ENCODE data around the gene ONECUT1. TPM values are rescaled to one million over a fixed set of nuclear protein-coding genes. Genes with fewer than 3 reads are reported as not detected.
A peak's percentile ranks its signal among the peaks of the same experiment; 100 is the strongest.

ONECUT1 gene
- total RNA-seq, 1 donor from 2014 or later = 0.32 TPM

DNA sequence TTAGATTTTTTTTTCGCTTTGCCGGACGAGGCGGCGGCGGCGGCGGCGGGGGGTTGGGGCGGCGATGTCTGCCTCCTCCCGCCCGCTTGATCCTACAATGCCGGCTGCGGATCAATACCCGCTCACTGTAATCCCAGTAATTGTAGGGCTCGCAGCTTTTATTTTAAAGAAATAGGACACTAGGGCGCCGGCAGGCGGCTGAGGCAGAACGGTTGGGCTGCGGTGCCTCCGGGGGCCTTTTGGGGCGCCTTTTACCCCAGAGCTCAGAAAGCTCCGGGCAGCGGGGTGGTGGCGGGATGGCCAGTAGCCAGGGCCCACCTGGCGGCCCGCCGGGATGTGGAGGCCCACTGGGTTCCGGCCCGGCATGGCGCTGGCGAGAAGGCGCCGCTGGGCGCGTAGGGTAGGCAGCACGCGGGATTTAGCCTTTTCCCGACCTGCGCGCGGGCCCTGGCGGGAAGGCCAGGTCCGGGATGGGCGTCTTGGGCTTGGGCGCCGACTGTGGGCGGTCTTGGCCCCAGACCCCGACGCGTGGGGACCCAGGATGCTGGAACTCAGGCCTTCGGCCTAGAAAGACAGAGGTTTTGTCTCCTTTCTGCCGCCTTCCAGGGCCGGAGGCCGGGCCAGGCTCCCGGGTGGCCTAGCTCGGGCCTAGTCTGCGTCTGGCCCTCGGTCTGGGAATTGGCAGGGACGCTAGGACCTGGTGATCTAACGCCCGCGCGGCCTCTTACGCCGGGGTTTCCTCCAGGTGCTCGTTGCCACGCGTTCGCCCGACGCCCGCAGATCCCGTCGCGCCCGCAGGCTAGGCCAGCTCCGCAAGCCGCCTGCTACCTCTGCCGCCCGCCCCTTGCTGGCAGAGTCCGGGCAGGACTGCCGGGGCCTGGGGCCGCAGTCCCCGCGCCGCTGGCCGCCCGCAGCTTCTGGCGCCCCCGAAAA is 15.5 kb upstream of the ONECUT1 start:
- Histone ChIP-seq H3K4me3 (ENCODE audit: insufficient read depth, low read depth, low read length) (no peak overlapping the region), H3K9me3 (ENCODE audit: insufficient read depth, low read depth, low read length) (peaks cover 3% of the 10 kb centered on the region), H2AFZ (ENCODE audit: low read depth, low read length) (peak overlapping the region; percentile 34), H3K36me3 (ENCODE audit: insufficient read depth, low read length) (no peaks in the 10 kb centered on the region), H3K79me2 (ENCODE audit: insufficient read depth, low read length) (no peaks in the 10 kb centered on the region), H3K27me3 (ENCODE audit: insufficient read depth, low read length) (peaks cover 76% of the 10 kb centered on the region), H3K4me1 (ENCODE audit: insufficient read depth, low read length) (no peaks in the 10 kb centered on the region), H4K20me1 (ENCODE audit: insufficient read depth, low read length) (no peaks in the 10 kb centered on the region), H3K9ac (ENCODE audit: low read length) (no peak overlapping the region), H3K27ac (ENCODE audit: low read depth, low read length) (no peak overlapping the region), H3K4me2 (ENCODE audit: low read length) (peak overlapping the region; percentile 22)
- H3K27me3 Mint-ChIP-seq (ENCODE audit: low read depth, unreplicated experiment) = peaks cover 55% of the 10 kb centered on the region
- H3K27ac Mint-ChIP-seq (ENCODE audit: unreplicated experiment) = no peak overlapping the region
- H3K36me3 Mint-ChIP-seq (ENCODE audit: low read depth, unreplicated experiment) = no peaks in the 10 kb centered on the region
- no peak for FAIRE-seq
- peaks cover 2% of the 10 kb centered on the region for H3K9me3 Mint-ChIP-seq (ENCODE audit: unreplicated experiment)
- no peak for DNase-seq (ENCODE audit: low read depth)
- peaks cover 14% of the 10 kb centered on the region for H3K4me1 Mint-ChIP-seq (ENCODE audit: low read depth, unreplicated experiment)
- H3K4me3 Mint-ChIP-seq (ENCODE audit: unreplicated experiment) = no peak overlapping the region
- TF ChIP-seq EZH2 (IDR thresholded peaks at IDR 0.05; ENCODE audit: insufficient read depth, low read length) = peak; percentile 97
- TF ChIP-seq, protein P1, sequence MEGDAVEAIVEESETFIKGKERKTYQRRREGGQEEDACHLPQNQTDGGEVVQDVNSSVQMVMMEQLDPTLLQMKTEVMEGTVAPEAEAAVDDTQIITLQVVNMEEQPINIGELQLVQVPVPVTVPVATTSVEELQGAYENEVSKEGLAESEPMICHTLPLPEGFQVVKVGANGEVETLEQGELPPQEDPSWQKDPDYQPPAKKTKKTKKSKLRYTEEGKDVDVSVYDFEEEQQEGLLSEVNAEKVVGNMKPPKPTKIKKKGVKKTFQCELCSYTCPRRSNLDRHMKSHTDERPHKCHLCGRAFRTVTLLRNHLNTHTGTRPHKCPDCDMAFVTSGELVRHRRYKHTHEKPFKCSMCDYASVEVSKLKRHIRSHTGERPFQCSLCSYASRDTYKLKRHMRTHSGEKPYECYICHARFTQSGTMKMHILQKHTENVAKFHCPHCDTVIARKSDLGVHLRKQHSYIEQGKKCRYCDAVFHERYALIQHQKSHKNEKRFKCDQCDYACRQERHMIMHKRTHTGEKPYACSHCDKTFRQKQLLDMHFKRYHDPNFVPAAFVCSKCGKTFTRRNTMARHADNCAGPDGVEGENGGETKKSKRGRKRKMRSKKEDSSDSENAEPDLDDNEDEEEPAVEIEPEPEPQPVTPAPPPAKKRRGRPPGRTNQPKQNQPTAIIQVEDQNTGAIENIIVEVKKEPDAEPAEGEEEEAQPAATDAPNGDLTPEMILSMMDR (IDR thresholded peaks at IDR 0.05; ENCODE audit: insufficient read depth, low read depth, low read length) = no peak

DNA sequence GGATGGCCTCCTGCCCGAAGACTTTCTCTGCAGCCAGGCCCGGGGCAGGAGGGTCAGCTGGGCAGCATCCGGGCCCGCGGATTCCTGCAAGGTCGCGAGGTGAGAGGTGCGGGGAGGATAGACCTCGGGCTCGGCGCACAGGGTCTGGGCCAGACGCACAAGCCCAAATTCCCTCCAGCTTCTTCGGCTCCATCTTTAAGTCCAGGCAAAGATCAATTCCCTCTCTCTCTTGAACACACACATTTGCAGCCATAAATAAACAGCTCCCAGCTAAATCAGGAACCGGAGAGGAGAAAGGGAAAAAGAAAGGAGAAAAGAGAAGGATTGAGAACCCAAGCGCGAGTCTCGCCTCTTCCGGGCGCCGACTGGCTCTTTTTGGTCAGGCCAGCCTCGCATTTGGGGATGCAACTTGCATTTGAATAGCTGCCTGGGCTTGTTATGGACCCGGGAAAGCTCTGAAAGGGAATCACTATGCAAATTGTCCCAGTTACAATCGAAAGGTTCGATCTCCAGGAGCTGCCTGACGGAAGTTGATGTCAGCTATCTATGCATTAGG is 14.5 kb upstream of the ONECUT1 start:
- Mint-ChIP-seq H3K4me3 (ENCODE audit: unreplicated experiment) (peak overlapping the region; percentile 63), H3K4me1 (ENCODE audit: low read depth, unreplicated experiment) (peaks cover 14% of the 10 kb centered on the region), H3K27me3 (ENCODE audit: low read depth, unreplicated experiment) (peaks cover 59% of the 10 kb centered on the region), H3K27ac (ENCODE audit: unreplicated experiment) (no peak overlapping the region), H3K36me3 (ENCODE audit: low read depth, unreplicated experiment) (no peaks in the 10 kb centered on the region), H3K9me3 (ENCODE audit: unreplicated experiment) (peaks cover 4% of the 10 kb centered on the region)
- TF ChIP-seq, protein P1 (IDR thresholded peaks at IDR 0.05; ENCODE audit: insufficient read depth, low read depth, low read length) = no peak
- TF ChIP-seq EZH2 (IDR thresholded peaks at IDR 0.05; ENCODE audit: insufficient read depth, low read length) = no peak
- Histone ChIP-seq H3K4me2 (ENCODE audit: low read length) (peak overlapping the region; percentile 77), H4K20me1 (ENCODE audit: insufficient read depth, low read length) (no peaks in the 10 kb centered on the region), H3K27ac (ENCODE audit: low read depth, low read length) (no peak overlapping the region), H3K9ac (ENCODE audit: low read length) (no peak overlapping the region), H3K9me3 (ENCODE audit: insufficient read depth, low read depth, low read length) (peaks cover 3% of the 10 kb centered on the region), H3K4me1 (ENCODE audit: insufficient read depth, low read length) (no peaks in the 10 kb centered on the region), H3K36me3 (ENCODE audit: insufficient read depth, low read length) (no peaks in the 10 kb centered on the region), H3K27me3 (ENCODE audit: insufficient read depth, low read length) (peaks cover 84% of the 10 kb centered on the region), H3K79me2 (ENCODE audit: insufficient read depth, low read length) (no peaks in the 10 kb centered on the region), H2AFZ (ENCODE audit: low read depth, low read length) (peak overlapping the region; percentile 47), H3K4me3 (ENCODE audit: insufficient read depth, low read depth, low read length) (peak overlapping the region; percentile 44)
- DNase-seq (ENCODE audit: low read depth) (no peak), FAIRE-seq (no peak)
